ENCODE data around the gene OSBPL6.
"Not testable (repeated sequence)": the region's sequence is repeated elsewhere in the genome, so short reads cannot be mapped to it uniquely, and the experiment has no call there.

The OSBPL6 gene

GRCh38 chr2:178193823-178194599, at the start of gene OSBPL6:
TSS of gene OSBPL6 (plus strand) at chr2:178194512. CDS start at chr2:178306185, 111,673 bp downstream.
- peak; percentile 70 to 77 for DNase-seq

- peak in 1 of 2 experiments; percentile 28 for DNase-seq
These were observed 42.3 kb upstream of the OSBPL6 start for GRCh38 chr2:178152033-178152432.

GRCh38 chr2:178152542-178152941, 41.8 kb upstream of the OSBPL6 start:
- DNase-seq: no peak

- no peak for DNase-seq
These were observed 41.3 kb upstream of the OSBPL6 start for GRCh38 chr2:178152977-178153376.

- DNase-seq: not testable (repeated sequence)
These were observed 40.4 kb upstream of the OSBPL6 start for GRCh38 chr2:178153878-178154277.

- DNase-seq: no peak
These were observed 38.8 kb upstream of the OSBPL6 start for GRCh38 chr2:178155524-178155923.

- DNase-seq: no peak
These were observed 36.7 kb upstream of the OSBPL6 start for GRCh38 chr2:178157574-178157973.

- DNase-seq: no peak
These were observed 34.3 kb upstream of the OSBPL6 start for GRCh38 chr2:178159966-178160365.

- no peak for DNase-seq
These were observed 33.7 kb upstream of the OSBPL6 start for GRCh38 chr2:178160601-178161000.

GRCh38 chr2:178163395-178163794, 30.9 kb upstream of the OSBPL6 start:
- DNase-seq: no peak

GRCh38 chr2:178163911-178164310, 30.4 kb upstream of the OSBPL6 start:
- no peak for DNase-seq

GRCh38 chr2:178173657-178174056, 20.7 kb upstream of the OSBPL6 start:
- DNase-seq: no peak

GRCh38 chr2:178177066-178177679, 17.1 kb upstream of the OSBPL6 start:
- no peak for DNase-seq

- not testable (repeated sequence) for DNase-seq
These were observed 13.7 kb upstream of the OSBPL6 start for GRCh38 chr2:178180648-178181047.

GRCh38 chr2:178187861-178188260, 6.5 kb upstream of the OSBPL6 start:
- no peak for DNase-seq

- no peak for DNase-seq
These were observed 5.8 kb upstream of the OSBPL6 start for GRCh38 chr2:178188466-178188865.

- DNase-seq: no peak
These were observed 3.3 kb upstream of the OSBPL6 start for GRCh38 chr2:178191004-178191508.

GRCh38 chr2:178191511-178191910, 2.8 kb upstream of the OSBPL6 start:
- no peak for DNase-seq

- peak in 1 of 2 experiments; percentile 11 for DNase-seq
These were observed 853 bp upstream of the OSBPL6 start for GRCh38 chr2:178193496-178193822.

GRCh38 chr2:178194600-178195389, 483 bp downstream of the OSBPL6 start:
- peak; percentile 34 to 35 for DNase-seq

- no peak for DNase-seq
These were observed 1.3 kb downstream of the OSBPL6 start for GRCh38 chr2:178195390-178196166.

GRCh38 chr2:178197791-178198190, 3.5 kb downstream of the OSBPL6 start:
- DNase-seq: no peak

GRCh38 chr2:178198441-178198840, 4.1 kb downstream of the OSBPL6 start:
- not testable (repeated sequence) for DNase-seq
